GM21360 (cell line): ENCODE measurements around the gene VCAM1.
"Not testable (repeated sequence)": the region's sequence is repeated elsewhere in the genome, so short reads cannot be mapped to it uniquely, and the experiment has no call there.

Source experiments
- ATAC-seq: cut with Tn5 transposase; IDR thresholded peaks from one replicate; pipeline ENCODE4 v1.9.1; 2021; ENCODE audit warnings: mild to moderate bottlenecking, moderate library complexity; ENCODE audit not compliant: unreplicated experiment

VCAM1 gene

DNA sequence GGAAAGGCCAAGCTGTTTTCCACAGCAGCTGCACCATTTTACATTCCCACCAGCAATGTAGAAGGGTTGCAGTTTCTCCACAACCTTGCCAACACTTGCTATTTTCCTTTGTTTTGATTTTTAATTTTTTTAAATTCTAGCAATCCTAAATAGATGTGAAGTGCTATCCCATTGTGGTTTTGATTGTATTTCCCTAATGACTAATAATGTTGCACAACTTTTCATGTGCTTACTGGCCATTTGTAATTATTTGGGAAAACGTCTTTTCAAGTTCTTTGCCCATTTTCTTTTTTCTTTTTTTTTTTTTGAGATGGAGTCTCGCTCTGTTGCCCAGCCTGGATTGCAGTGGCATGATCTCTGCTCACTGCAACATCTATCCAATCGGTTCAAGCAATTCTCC, 53.9 kb downstream of the VCAM1 start:
- no peak for ATAC-seq

DNA sequence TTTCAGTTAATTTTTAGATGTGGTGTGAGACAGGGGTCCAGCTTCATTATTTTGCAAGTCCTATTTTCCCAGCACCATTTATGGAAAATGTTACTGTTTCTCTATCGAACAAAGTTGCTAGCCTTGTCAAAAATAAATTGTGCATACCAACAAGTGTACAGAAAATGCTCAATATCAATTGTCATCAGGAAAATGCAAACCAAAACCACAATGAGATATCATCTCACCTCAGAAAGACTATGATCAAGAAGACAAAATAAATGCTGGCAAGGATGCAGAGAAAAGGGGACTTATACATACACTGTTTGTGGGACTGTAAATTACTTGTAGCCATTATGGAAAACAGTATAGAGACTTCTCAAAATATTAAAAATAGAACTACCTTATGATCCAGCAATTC, 54.8 kb downstream of the VCAM1 start:
- no peak for ATAC-seq

DNA sequence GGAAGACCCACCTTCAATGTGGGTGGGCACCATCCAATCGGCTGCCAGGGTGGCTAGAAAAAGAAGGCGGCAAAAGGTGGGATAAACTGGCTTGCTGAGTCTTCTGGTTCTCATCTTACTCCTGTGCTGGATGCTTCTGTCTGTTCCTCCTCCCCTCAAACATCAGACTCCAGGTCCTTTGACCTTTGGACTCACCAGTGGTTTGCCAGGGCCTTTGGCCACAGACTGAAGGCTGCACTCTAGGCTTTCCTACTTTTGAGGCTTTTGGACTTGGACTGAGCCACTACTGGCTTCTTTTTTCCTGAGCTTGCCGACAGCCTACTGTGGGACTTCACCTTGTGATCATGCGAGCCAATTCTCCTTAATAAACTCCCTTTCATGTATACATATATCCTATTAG, 55.9 kb downstream of the VCAM1 start:
- ATAC-seq: no peak

DNA sequence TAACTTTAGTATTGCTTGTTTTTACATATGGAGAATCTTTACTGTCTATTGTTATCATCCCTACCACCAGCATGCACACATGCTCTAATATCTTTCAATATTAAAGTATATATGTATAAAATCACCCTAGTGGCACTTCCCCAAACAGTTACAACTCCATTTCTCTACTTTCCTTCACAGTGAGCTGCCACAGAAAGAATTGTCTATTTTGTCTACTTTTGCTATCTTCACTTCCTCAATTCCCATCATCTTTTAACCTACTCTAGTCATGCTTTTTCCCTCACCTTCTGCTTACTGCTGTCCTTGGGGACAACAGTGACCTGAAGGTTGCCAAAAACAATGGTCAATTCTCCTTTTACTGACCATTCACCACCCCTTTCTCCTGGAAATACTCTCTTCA, 59.2 kb downstream of the VCAM1 start:
- ATAC-seq: no peak

DNA sequence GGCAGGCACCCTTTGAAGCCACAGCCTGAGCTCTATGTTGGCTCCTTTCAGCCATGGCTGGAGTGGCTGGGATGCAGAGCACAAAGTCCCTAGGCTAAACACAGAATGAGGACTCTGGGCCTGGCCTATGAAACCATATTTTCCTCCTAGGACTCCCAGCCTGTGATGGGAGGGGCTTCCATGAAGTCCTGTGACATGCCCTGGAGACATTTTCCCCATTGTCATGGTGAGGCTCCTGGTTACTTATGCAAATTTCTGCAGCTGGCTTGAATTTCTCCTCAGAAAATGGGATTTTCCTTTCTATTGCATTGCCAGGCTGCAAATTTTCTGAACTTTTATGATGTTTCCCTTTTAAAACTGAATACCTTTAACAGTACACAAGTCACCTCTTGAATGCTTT, 61.3 kb downstream of the VCAM1 start:
- no peak for ATAC-seq

DNA sequence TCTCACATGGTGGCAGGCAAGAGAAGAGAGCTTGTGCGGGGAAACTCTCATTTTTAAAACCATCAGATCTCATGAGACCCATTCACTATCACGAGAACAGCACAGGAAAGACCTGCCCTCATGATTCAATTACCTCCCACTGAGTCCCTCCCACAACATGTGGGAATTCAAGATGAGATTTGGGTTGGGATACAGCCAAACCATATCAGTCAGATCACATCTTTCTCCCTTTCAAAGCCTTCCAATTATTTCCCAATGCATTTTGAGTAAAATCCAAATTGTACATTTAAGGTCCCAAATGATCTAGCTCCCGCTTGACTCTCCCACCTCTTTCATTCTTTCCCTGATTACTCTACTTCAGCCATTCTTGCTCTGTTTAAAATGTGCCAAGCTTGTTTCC, 62.2 kb downstream of the VCAM1 start:
- not testable (repeated sequence) for ATAC-seq

DNA sequence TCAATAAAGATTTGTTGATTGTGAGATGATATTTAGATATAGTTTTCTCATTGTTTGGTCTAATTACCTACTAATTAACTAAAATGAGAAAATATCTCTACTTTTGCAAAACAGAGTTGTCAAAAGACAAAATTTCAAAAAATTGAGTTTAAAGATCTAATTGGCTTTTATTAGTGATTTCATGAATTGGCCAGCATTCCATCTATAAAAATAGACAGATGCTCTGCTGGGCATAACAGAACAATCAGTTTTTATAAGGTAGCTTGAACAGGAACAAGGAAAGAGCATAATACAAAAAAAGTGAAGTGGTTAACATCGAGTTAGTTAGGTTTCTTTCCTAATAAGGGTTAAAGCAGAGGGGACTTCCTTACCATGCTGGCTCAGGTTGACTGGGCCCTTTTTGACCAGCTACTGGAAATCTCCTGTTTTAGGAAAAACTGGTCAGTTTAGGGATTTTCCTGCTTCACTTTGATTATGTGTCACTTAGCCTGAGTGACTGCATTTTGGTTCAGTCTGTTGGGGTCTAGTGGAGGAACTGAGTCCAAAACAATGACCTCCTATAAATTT, 63.0 kb downstream of the VCAM1 start:
- no peak for ATAC-seq

DNA sequence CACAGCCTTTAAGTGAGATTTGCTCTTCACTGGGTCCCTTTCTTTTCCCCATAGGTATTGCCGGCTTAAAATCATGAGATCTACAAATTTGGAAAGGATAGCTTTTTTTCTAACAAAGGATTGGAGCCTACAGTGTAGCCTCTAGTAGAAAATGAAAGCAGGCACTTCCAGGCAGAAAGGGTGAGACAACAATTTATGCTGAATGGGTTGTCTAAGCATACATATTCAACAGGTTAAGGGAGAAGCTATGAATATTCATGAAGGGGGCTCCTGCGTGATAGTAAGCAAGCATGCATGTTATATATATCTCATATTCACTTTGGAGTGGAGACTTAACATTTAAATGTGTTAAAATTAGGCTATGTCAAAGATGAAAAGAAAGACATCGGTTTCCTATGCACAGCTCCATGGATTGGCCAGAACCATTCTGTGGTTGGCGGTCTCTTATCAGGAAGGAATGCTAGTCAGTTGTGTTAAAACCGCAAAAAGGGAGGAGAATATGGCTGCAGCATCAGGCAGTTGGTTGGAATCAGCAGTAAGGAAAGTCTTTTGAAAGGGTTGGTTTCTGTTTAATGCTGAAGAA, 66.0 kb downstream of the VCAM1 start:
- no peak for ATAC-seq

DNA sequence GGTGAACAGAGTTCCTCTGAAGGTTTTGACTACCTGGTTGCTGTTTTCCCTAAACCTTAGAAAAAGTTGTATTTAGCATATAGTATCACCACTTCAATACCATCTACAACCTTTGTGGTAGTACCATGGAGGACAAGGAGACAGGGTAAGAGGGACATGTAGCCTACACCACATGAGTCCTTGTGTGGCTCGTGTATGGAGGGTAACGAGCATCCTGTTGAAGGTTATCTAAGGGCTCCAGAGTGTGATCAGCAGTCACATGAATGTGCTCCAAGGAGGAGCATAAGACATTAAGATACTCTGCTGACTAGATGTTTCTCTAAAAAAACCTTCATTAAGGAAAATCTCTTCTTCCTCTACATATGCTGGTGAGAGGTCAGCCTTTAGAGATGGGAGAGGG, 67.3 kb downstream of the VCAM1 start:
- ATAC-seq: no peak
